HG03095 (cell line): Measurements from ENCODE around the gene ATP11A.

Experiments
- ATAC-seq: cut with Tn5 transposase; IDR thresholded peaks from one replicate; pipeline ENCODE4 v1.9.1; 2021; ENCODE audit warnings: moderate library complexity; ENCODE audit not compliant: unreplicated experiment

The ATP11A gene

GRCh38 chr13:112690283-112690929 lies 568 bp downstream of the ATP11A start:
- ATAC-seq = peak; percentile 21

- ATAC-seq = no peak
Measured at GRCh38 chr13:112692104-112692503, 2.3 kb downstream of the ATP11A start.

GRCh38 chr13:112692586-112692985 lies 2.7 kb downstream of the ATP11A start:
- ATAC-seq = no peak

- peak; percentile 30 for ATAC-seq
Measured at GRCh38 chr13:112693831-112694497, 4.1 kb downstream of the ATP11A start.

GRCh38 chr13:112695121-112695520 lies 5.3 kb downstream of the ATP11A start:
- no peak for ATAC-seq

- no peak for ATAC-seq
Measured at GRCh38 chr13:112696001-112696868, 6.4 kb downstream of the ATP11A start.

- no peak for ATAC-seq
Measured at GRCh38 chr13:112696869-112697465, 7.1 kb downstream of the ATP11A start.

- no peak for ATAC-seq
Measured at GRCh38 chr13:112697756-112698655, 8.2 kb downstream of the ATP11A start.

GRCh38 chr13:112699322-112699918 lies 9.6 kb downstream of the ATP11A start:
- ATAC-seq = no peak

- ATAC-seq = no peak
Measured at GRCh38 chr13:112700291-112701060, 10.6 kb downstream of the ATP11A start.

- ATAC-seq = no peak
Measured at GRCh38 chr13:112702341-112702985, 12.6 kb downstream of the ATP11A start.

- ATAC-seq = no peak
Measured at GRCh38 chr13:112702986-112703379, 13.1 kb downstream of the ATP11A start.

- no peak for ATAC-seq
Measured at GRCh38 chr13:112703449-112704284, 13.8 kb downstream of the ATP11A start.

- no peak for ATAC-seq
Measured at GRCh38 chr13:112704308-112705145, 14.7 kb downstream of the ATP11A start.

- ATAC-seq = no peak
Measured at GRCh38 chr13:112705286-112705685, 15.4 kb downstream of the ATP11A start.

- no peak for ATAC-seq
Measured at GRCh38 chr13:112706171-112706570, 16.3 kb downstream of the ATP11A start.
